GM21367 (cell line): Measurements from ENCODE around the gene GET4.
"Not testable (repeated sequence)": the region's sequence is repeated elsewhere in the genome, so short reads cannot be mapped to it uniquely, and the experiment has no call there.

Experiments
- ATAC-seq: cut with Tn5 transposase; IDR thresholded peaks from one replicate; pipeline ENCODE4 v1.9.1; 2021; ENCODE audit not compliant: unreplicated experiment

Gene GET4

DNA sequence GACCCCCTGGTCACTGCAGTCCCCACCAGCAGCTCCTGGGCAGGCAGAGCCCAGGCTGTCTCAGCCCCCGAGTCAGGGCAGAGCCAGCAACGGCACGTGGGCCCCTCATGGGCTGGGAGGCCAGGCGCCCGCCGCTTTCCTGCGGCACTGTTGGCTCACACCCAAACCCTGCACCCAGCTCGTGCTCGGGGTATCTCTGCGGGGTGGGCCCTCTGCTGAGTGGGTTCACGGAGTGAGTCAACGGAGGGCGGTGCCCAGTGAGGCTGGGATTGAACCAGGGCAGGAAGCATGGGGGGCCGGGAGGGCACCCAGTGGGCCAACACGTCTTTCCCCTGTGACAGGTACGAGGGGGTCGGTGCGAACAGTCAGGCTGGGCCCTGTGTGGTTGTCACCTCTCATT lies 49.2 kb downstream of the GET4 start:
- no peak for ATAC-seq

- ATAC-seq: no peak
Observed at GRCh38 chr7:926061-927030, 50.0 kb downstream of the GET4 start.

DNA sequence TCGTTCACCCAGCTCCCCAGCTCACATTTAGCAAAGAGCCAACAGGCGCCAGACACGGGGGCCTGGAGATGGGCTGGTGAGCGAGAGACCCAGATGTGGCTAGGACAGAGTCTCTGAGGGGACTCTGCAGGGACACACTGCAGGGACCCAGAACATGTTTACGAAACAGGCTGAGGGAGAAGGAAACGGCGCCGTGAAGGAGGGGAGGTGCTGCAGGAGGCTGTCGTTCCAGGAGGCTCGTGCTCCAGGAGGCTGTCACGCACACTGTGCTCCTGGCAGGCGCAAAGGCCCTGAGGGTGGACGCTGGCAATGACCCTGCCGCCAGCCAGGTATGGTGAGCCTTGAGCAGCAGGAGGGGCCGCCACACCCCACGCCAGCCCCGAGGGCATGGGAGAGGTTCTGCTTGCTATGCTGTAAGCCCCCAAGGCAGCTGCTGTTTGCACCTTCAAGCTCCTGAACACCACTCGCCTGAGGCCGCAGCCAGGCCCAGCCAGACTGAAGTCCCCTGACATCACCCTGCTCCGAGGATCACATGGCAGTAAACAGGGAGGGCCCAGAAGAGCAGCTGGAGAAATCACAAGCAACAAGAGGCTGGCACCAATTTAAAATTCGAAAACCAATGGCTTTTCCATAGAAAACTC lies 50.8 kb downstream of the GET4 start:
- no peak for ATAC-seq

DNA sequence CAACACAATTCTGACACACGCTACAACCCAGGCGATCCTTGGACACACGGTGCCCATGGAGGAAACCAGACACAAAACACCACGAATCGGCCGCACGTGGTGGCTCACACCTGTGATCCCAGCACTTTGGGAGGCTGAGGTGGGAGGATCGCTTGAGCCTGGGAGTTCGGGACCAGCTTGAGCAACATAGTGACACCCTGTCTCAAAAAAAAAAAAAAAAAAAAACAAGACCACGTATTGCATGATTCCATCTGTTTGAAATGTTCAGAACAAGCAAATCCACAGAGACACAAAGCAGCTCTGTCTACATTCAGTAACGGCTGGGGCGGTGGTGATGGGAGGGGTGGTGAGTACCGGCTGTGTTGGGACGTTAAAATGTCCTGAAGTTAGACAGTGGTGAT lies 53.0 kb downstream of the GET4 start:
- no peak for ATAC-seq

DNA sequence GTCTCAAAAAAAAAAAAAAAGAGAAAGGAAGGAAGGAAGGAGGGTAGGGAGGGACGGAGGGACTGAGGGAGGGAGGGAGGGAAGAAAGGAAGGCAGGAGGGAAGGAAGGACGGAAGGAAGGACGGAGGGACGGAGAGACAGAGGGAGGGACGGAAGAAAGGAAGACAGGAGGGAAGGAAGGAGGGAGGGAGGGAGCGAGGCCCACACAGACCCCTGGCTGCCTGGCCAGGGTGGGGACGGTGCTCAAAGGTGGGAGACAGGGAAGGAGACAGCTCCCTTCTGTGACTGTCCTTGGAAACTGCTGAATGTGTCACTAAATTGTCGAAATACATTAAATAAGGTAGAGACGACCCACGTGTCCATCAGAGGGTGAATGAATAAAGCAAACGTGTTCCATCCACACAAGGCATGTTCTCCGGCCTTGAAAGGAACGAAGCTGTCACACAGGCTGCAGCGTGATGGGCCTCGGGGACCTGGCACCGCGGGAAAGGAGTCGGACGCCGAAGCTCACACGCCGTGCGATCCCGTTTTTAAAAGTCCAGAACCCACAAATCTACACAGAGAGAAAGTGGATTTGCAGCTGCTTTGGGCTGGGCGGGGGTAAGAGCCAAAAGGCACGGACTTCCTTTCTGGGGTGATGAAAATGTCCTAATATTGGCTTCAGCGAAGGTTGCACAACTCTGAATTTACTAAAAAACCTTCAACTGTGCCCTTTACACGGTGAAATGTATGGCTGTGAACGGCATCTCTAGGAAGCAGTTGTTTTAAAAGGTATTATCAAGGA lies 54.8 kb downstream of the GET4 start:
- ATAC-seq: no peak

DNA sequence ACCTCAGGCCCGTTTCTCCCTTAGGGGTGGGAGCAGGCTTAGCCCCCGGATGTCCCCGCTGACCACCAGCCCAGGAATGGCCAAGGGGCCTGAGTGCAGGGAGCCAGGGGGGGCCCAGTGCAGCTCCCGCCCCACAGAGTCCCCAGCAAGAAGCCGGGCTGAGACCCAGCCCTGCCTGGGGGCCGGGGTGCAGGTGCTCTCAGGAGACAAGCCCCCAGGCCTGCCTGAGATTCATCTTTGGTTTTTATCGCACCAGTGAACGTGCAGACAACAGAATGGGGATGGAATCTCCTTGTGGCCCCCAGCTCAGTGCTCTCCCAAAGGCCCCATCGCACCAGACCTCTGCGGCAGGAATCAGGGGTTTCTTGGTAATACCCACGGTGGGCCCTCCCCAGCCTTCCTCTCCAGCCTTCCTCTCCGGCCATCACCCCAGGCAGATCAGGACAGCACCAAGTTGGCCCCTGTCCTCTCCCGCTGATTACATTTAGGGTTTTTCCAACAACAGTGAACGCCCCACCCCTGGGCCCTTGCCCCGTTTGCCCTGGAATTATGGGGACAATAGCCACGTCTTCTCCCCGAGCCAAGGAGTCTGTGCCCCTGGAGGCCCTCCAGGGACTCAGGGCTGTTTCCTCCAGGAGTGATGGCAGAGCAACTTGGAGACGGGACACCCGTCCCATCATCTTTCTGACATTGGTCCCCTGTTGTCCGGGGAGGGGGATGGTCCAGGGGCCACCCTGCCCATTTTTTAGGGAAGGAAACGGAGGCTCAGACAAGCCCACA lies 55.7 kb downstream of the GET4 start:
- ATAC-seq: no peak

DNA sequence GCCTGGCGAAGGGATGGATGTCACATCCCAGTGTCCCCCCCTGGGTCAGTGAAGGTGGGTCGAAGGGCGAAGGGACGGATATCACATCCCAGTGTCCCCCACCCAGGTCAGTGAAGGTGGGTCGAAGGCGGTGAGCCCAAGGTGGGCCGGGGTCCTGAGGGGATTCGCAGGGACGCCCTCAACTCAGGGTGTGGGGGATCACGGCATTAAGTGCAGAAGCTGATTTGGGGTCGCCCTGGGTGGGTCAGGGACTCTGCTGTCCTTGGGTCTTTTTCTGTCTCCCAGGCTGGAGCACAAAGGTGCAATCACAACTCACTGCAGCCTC lies 56.3 kb downstream of the GET4 start:
- no peak for ATAC-seq

GRCh38 chr7:934469-935163 lies 58.3 kb downstream of the GET4 start:
- ATAC-seq: no peak

DNA sequence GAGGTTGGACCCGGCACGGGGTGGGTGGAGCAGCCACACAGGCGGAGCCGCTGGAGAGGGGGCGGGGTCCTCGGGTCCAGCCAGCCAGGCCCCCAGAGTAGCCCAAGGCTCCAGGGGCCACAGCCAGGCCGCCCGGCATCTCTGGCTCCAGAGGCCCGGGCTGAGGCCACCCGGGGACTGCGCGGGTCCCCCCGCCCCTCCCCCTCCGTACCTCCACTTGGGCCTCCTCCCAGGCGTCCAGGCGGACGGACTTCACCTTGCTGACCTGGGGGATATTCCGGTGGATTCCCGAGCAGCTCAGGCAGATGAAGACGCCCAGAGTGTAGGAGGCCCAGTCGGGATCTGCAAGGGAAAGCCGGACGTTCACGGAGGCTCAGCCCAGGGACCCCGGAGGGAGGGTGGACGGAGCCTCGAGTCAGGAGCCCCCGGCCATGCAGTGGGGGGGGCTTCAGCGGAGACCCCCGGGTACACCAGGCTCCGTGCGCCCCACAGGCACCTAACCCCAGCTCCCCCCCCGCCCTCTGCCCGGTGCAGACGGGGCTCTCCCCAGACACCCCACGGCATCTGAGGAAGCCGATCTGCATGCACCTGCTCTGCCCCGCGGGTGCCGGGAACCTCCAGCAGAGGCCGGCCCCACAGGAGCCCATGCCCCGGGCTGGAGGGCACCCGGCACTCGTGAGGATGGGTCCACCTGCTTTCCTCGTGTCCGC lies 59.0 kb downstream of the GET4 start:
- ATAC-seq: no peak

DNA sequence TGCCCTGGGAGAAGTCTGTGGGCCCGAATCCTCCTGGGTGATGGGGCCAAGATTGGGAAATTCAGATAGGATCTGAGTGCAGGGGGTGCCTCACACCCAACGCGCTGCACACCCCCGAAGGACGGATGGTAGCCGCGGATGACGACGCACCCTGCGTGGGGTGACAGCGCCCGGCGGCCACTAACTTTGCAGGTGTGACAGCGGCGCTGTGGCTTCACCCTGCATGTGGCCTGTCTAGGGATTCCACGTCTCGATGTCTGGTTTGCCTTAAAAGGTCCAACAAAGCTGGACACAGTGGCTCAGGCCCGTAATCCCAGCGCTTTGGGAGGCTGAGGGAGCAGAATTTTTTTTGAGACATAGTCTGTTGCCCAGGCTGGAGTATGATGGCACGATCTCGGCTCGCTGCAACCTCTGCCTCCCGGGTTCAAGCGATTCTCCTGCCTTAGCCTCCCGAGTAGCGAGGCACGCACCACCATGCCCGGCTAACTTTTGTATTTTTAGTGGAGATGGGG lies 59.6 kb downstream of the GET4 start:
- ATAC-seq: no peak

DNA sequence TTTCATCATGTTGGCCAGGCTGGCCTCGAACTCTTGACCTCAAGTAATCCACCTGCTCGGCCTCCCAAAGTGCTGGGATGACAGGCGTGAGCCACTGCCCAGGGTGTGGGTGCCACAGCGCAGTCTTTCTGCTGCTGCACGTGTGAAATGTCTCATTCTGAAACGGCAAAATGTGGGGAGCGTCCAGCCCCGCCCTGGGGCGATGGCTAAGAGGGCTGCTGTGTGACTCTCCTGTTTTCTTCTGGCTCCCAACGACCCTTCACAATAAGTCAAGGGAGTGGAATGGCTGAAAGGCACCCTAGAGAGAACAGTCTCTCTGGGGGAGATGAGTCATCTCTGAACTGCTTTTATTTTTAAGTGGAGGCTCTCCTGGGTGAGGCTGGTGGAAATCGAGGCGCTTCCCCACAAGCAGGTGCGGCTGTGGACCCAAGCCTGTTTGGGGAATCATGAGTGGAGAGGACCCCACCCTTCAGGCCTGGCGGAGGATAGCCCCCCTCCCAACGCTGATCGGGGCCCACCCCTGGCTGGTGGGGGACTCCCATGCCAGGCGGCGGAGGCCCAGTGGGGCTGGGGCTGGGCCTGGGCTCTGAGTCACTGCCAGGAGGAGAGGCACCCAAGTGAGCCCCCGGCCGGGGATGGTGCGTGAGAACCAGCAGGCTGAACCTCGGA lies 60.2 kb downstream of the GET4 start:
- peak; percentile 65 for ATAC-seq

DNA sequence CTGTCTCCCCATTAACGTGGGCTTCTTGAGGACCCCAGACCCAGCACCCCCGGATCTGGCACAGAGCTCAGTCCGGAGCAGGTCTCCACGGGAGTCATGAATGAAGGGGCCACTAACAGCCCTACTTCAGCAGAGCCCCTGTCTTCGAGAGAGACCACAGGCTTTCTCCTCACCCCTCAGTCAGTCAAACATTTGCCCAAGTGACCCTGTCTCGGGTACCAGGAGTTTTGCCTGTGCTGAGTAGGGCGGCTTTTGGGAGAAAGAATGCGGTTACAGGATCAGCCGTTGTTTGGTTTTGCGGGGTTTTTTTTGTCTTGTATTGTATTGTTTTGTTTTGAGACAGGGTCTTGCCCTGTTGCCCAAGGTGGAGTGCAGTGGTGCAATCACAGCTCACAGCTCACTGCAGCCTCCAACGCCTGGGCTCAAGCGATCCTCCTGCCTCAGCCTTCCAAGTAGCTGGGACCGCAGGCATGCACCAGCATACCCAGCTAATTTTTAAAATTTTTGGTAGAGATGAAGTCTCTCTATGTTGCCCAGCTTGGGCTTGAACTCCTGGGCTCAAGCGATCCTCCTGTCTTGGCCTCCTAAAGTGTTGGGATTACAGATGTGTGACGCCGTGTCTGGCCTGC lies 61.6 kb downstream of the GET4 start:
- no peak for ATAC-seq

DNA sequence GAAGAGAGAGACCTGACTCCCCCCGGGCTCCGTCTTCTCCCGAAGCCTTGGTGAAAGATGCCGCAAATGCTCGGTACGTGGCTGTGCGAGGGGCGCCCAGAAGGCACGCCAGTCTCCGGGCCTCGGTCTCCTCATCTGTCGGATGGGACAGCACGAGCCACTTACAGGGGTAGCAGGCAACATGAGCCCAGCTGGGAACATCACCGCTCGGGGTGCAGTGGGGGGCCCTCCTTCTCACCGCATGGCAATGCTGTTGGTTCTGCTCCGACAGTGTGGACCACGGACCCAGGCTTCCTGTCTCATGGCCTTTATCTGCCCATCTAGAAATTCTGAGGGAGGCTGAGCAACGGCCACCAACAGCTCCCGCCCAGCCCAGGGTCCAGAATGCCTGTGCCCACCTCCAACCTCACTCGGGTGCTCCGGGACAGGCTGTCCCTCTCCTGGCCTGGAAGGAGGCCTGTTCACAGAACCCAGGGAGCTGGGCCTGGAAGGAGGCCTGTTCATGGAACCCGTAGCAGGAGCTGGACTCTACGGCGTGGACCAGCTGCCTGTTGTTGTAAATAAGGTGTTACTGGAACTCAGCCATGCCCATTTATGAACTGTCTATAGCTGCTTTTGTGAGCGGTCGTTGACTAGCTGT lies 62.3 kb downstream of the GET4 start:
- ATAC-seq: no peak

GRCh38 chr7:939843-940242 lies 63.5 kb downstream of the GET4 start:
- ATAC-seq: no peak

DNA sequence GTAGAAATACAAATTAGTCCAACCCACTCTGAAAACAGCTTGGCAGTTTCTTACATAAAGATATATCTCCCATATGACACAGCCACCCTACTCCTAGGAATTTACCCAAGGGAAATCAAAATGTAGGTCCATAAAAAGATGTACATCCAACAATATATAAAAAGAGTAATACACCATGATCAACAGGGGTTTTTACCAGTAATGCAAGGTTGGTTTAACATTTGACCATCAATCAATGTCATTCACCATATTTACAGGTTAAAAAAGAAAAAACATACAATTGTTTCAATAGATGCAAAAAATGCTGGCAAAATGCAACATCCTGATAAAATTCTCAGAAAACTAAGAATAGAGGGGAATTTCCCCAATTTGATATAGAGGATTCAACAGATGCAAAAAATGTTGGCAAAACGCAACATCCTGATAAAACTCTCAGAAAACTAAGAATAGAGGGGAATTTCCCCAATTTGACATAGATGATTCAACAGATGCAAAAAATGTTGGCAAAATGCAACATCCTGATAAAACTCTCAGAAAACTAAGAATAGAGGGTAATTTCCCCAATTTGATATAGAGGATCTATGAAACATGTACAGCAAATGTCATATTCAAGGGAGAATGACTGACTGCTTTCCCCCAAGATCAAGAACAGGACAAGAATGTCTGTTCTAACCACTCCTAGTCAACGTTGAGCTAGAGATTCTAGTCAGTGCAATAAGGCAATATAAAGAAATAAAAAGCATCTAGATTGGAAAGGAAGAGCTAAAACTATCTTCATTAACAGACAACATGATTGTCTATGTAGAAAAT lies 64.5 kb downstream of the GET4 start:
- no peak for ATAC-seq

GRCh38 chr7:943793-944192 lies 67.4 kb downstream of the GET4 start:
- not testable (repeated sequence) for ATAC-seq

- no peak for ATAC-seq
Observed at GRCh38 chr7:944744-945143, 68.4 kb downstream of the GET4 start.
